Retina (tissue), 1 donor: ENCODE data around the gene PPP3CB.
"Not testable (repeated sequence)": the region's sequence is repeated elsewhere in the genome, so short reads cannot be mapped to it uniquely, and the experiment has no call there.

ENCODE experiments used
- DNase-seq: peaks from one replicate; pipeline ENCODE4 v3.0.0-alpha.2; 2016

The PPP3CB gene

GRCh38 chr10:73413528-73414229 is 82.1 kb downstream of the PPP3CB start, which contains the start of gene ANXA7:
Gene ANXA7 (minus strand): TSS chr10:73414058. CDS start chr10:73400856, 13,202 bp downstream.
- DNase-seq, result peak; percentile 93

- DNase-seq, result no peak
Observed at GRCh38 chr10:73413108-73413527, 82.7 kb downstream of the PPP3CB start.

- DNase-seq, result no peak
Observed at GRCh38 chr10:73410897-73411296, 84.9 kb downstream of the PPP3CB start.

GRCh38 chr10:73408978-73409521 is 86.8 kb downstream of the PPP3CB start:
- DNase-seq, result no peak

- no peak for DNase-seq
Observed at GRCh38 chr10:73408061-73408460, 87.8 kb downstream of the PPP3CB start.

- DNase-seq, result no peak
Observed at GRCh38 chr10:73407495-73407894, 88.3 kb downstream of the PPP3CB start.

GRCh38 chr10:73406846-73407245 is 89.0 kb downstream of the PPP3CB start:
- DNase-seq, result no peak

GRCh38 chr10:73405556-73405955 is 90.3 kb downstream of the PPP3CB start:
- no peak for DNase-seq

- DNase-seq, result no peak
Observed at GRCh38 chr10:73404690-73405089, 91.1 kb downstream of the PPP3CB start.

- DNase-seq, result no peak
Observed at GRCh38 chr10:73401636-73402035, 94.2 kb downstream of the PPP3CB start.

- no peak for DNase-seq
Observed at GRCh38 chr10:73399063-73399462, 96.8 kb downstream of the PPP3CB start.

- no peak for DNase-seq
Observed at GRCh38 chr10:73398024-73398423, 97.8 kb downstream of the PPP3CB start.

GRCh38 chr10:73394325-73394724 is 101.5 kb downstream of the PPP3CB start:
- DNase-seq, result not testable (repeated sequence)

- DNase-seq, result no peak
Observed at GRCh38 chr10:73388228-73388627, 107.6 kb downstream of the PPP3CB start.

GRCh38 chr10:73386583-73386982 is 109.2 kb downstream of the PPP3CB start:
- no peak for DNase-seq
